SK-N-SH (cell line): ENCODE measurements around the gene UBE2Q1. TPM values are rescaled to one million over a fixed set of nuclear protein-coding genes. Genes with fewer than 3 reads are reported as not detected.

ENCODE experiments used
- CTCF ChIA-PET: fragments of 300-600, 350-600 bp; formaldehyde crosslinking; extraction: SDS; loops from one replicate; lab custom pipeline; 2021; lab: Yijun Ruan, JAX
- POLR2A ChIA-PET: fragments of 350-600 bp; sonication (Branson Sonifier 250); formaldehyde crosslinking; extraction: SDS; loops from one replicate; lab custom pipeline; 2020; ENCODE audit warnings: antibody characterized with exemption, inconsistent platforms; lab: Yijun Ruan, JAX
- DNase-seq: peaks from one replicate; pipeline ENCODE4 v3.0.0; 2012
- H2AFZ ChIP-seq: fragments of 200-600 bp; sonication (generic); 2 replicates; pipeline ENCODE4 v1.8.1; 2016; ENCODE audit warnings: antibody characterized with exemption, mild to moderate bottlenecking, low read depth
- H3F3A ChIP-seq: fragments of 200-600 bp; sonication (generic); replicated peaks from 2 replicates; pipeline ENCODE3; 2016; ENCODE audit warnings: antibody characterized with exemption, mild to moderate bottlenecking; ENCODE audit not compliant: insufficient read depth
- H3K27ac ChIP-seq, 2 experiments: fragments of 200-500 bp in 1 of 2; fragments of 200-600 bp in 1 of 2; sonication (Bioruptor generic) in 1 of 2; sonication (generic), shearing (Covaris generic) in 1 of 2; 2 replicates each; pipeline versions ENCODE4 v1.5.1 to v1.6.1; 2014 to 2016; ENCODE audit warnings: low read depth in 2 of 2, inconsistent platforms in 1 of 2, low read length in 1 of 2, mild to moderate bottlenecking in 1 of 2, mixed read lengths in 1 of 2
- H3K27me3 ChIP-seq: fragments of 200-600 bp; sonication (generic), shearing (Covaris generic); 2 replicates; pipeline ENCODE4 v1.6.1; 2016; ENCODE audit warnings: mixed run types; ENCODE audit not compliant: insufficient read depth
- H3K36me3 ChIP-seq, 2 experiments: fragments of 200-500 bp in 1 of 2; fragments of 200-600 bp in 1 of 2; sonication (Bioruptor generic) in 1 of 2; sonication (generic) in 1 of 2; replicated peaks in 1 of 2; 2 replicates each; pipeline versions ENCODE3 to v1.5.1; 2014 to 2016; ENCODE audit warnings: low read length in 1 of 2, mild to moderate bottlenecking in 1 of 2; ENCODE audit not compliant: insufficient read depth in 2 of 2, control insufficient read depth in 1 of 2
- H3K4me1 ChIP-seq, 2 experiments: fragments of 200-500 bp in 1 of 2; fragments of 200-600 bp in 1 of 2; sonication (Bioruptor generic) in 1 of 2; sonication (generic), shearing (Covaris generic) in 1 of 2; 2 replicates each; pipeline versions ENCODE4 v1.5.1 to v1.6.1; 2014 to 2016; ENCODE audit warnings: low read depth in 1 of 2, low read length in 1 of 2, mixed run types in 1 of 2; ENCODE audit not compliant: insufficient read depth in 2 of 2, control insufficient read depth in 1 of 2
- H3K4me2 ChIP-seq: fragments of 200-600 bp; sonication (generic), shearing (Covaris generic); 2 replicates; pipeline ENCODE4 v1.6.1; 2017; ENCODE audit warnings: mixed run types
- H3K4me3 ChIP-seq, 2 experiments: fragments of 200-500 bp in 1 of 2; fragments of 200-600 bp in 1 of 2; sonication (Bioruptor generic) in 1 of 2; sonication (generic), shearing (Covaris generic) in 1 of 2; 2 replicates each; pipeline versions ENCODE4 v1.5.1 to v1.8.1; 2014 to 2016; ENCODE audit warnings: low read depth in 2 of 2, inconsistent platforms in 1 of 2, low read length in 1 of 2, mild to moderate bottlenecking in 1 of 2, mixed read lengths in 1 of 2, moderate library complexity in 1 of 2
- H3K79me2 ChIP-seq: fragments of 200-600 bp; sonication (generic); 2 replicates; pipeline ENCODE4 v1.8.1; 2017; ENCODE audit warnings: mild to moderate bottlenecking; ENCODE audit not compliant: insufficient read depth
- H3K9ac ChIP-seq: fragments of 200-600 bp; sonication (generic); 2 replicates; pipeline ENCODE4 v1.6.1; 2017; ENCODE audit warnings: mixed run types
- H3K9me2 ChIP-seq: fragments of 200-600 bp; sonication (generic); 2 replicates; pipeline ENCODE4 v1.6.1; 2017; ENCODE audit warnings: mixed run types
- H3K9me3 ChIP-seq: fragments of 200-600 bp; sonication (generic); 2 replicates; pipeline ENCODE4 v1.6.1; 2017; ENCODE audit warnings: mixed run types, mild to moderate bottlenecking, moderate library complexity
- H4K20me1 ChIP-seq: fragments of 200-600 bp; sonication (generic); 2 replicates; pipeline ENCODE4 v1.6.1; 2017; ENCODE audit warnings: mild to moderate bottlenecking, mixed run types; ENCODE audit not compliant: insufficient read depth
- CHD2 ChIP-seq: fragments of 150-350 bp; IDR thresholded peaks from 2 replicates; pipeline ENCODE4 v1.6.1; 2018; ENCODE audit warnings: low read length; ENCODE audit not compliant: partially characterized antibody
- ELF1 ChIP-seq: IDR thresholded peaks from 2 replicates; pipeline ENCODE4 v1.4.0; 2012
- EP300 ChIP-seq, 2 experiments: IDR thresholded peaks; 2 replicates each; pipeline versions ENCODE4 v1.4.0 to v1.6.1; 2012; ENCODE audit warnings: borderline replicate concordance in 1 of 2, low read depth in 1 of 2, low read length in 1 of 2
- EZH2phosphoT487 ChIP-seq: fragments of 200-600 bp; sonication (generic); IDR thresholded peaks from 2 replicates; pipeline ENCODE4 v1.6.1; 2017; ENCODE audit warnings: low read depth, mixed run types, mild to moderate bottlenecking, antibody characterized with exemption, moderate library complexity, borderline replicate concordance
- FOXM1 ChIP-seq: IDR thresholded peaks from 2 replicates; pipeline ENCODE4 v1.4.0; 2012; ENCODE audit warnings: low read depth, mild to moderate bottlenecking
- GABPA ChIP-seq: IDR thresholded peaks from 2 replicates; pipeline ENCODE4 v1.4.0; 2012; ENCODE audit warnings: low read depth, mild to moderate bottlenecking
- JUND ChIP-seq: IDR thresholded peaks from 2 replicates; pipeline ENCODE4 v1.4.0; 2012
- NFIC ChIP-seq: IDR thresholded peaks from 2 replicates; pipeline ENCODE4 v1.4.0; 2012; ENCODE audit warnings: borderline replicate concordance
- POLR2AphosphoS5 ChIP-seq: IDR thresholded peaks from 2 replicates; pipeline ENCODE4 v1.6.1; 2012; ENCODE audit warnings: low read depth, low read length
- RFX5 ChIP-seq: IDR thresholded peaks from 2 replicates; pipeline ENCODE4 v1.6.1; 2012; ENCODE audit warnings: mild to moderate bottlenecking, improper control_type of control experiment, low read length
- SMC3 ChIP-seq: IDR thresholded peaks from 2 replicates; pipeline ENCODE4 v1.6.1; 2012; ENCODE audit warnings: low read depth, low read length, improper control_type of control experiment
- TAF1 ChIP-seq: IDR thresholded peaks from 2 replicates; pipeline ENCODE4 v1.6.1; 2012; ENCODE audit warnings: low read depth, mild to moderate bottlenecking, low read length, moderate library complexity, borderline replicate concordance
- TCF12 ChIP-seq: IDR thresholded peaks from 2 replicates; pipeline ENCODE4 v1.4.0; 2012
- TEAD4 ChIP-seq: IDR thresholded peaks from 2 replicates; pipeline ENCODE4 v1.4.0; 2012; ENCODE audit warnings: mild to moderate bottlenecking, borderline replicate concordance; ENCODE audit not compliant: insufficient read depth
- WGBS: methylation state at CpG from one replicate; pipeline ENCODE4 v1.1.6; 2017; ENCODE audit warnings: low lambda C conversion rate; 5-methylcytosine and 5-hydroxymethylcytosine counted together
- polyA plus RNA-seq, 3 experiments: library from polyadenylated mRNA; depleted of rRNA; stranded (reverse); fragments of >200 nt; gene quantifications; 2 replicates each; pipeline ENCODE4 v1.2.3, GENCODE V29; 2012
- TF ChIP-seq, protein P1 (sequence below): IDR thresholded peaks from 2 replicates; pipeline ENCODE4; 2012
- TF ChIP-seq, protein P2 (sequence below): IDR thresholded peaks from 2 replicates; pipeline ENCODE4 v1.4.0; 2012; ENCODE audit warnings: low read depth, borderline replicate concordance
- TF ChIP-seq, protein P3 (sequence below): IDR thresholded peaks from 2 replicates; pipeline ENCODE4 v1.4.0; 2012; ENCODE audit warnings: low read depth, borderline replicate concordance
- TF ChIP-seq, protein P4 (sequence below): fragments of 150-350 bp; IDR thresholded peaks from 2 replicates; pipeline ENCODE4 v1.6.1; 2017; ENCODE audit warnings: antibody characterized with exemption, low read length, low read depth, borderline replicate concordance

UBE2Q1 gene
- polyA plus RNA-seq, 1 of the 3 experiments (the other 2 are of a cell fraction) = 12.5 TPM

DNA sequence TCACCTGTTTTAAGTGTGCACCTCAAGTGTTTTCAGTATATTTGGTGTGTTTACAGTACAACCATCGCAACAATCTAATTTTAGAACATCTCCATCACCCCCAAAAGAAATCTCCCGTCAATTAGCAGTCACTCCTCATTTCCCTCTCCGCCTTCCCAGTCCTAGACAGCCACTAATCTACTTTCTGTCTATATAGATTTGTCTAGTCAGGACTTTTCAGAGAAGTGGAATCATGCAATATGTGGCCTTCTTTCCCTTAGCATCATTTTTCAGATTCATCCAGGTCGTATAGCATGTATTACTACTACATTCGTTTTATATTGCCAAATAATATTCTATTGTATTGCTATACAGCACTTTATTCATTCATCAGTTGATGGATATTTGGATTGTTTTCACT is 54.6 kb downstream of the UBE2Q1 start:
- no peaks in the 10 kb centered on the region for H3K9me3 ChIP-seq
- POLR2A ChIA-PET = no interaction called here
- WGBS = 78% methylated on average over 5 of the region's 5 CpGs

More for the DNA sequence above, 54.6 kb downstream of the UBE2Q1 start:
- CTCF ChIA-PET = interaction anchor here (1.2 to 1.8 kb wide), 3 partner anchors 23 to 43 kb away, joined by 3 to 5 read pairs (median 4); no protein-coding TSS in a partner anchor
- H3K9ac ChIP-seq = no peak overlapping the region
- no peak overlapping the region for H2AFZ ChIP-seq
- H3K79me2 ChIP-seq = no peaks in the 10 kb centered on the region
- H3K9me2 ChIP-seq = no peaks in the 10 kb centered on the region
- no peak for DNase-seq
- H3K4me2 ChIP-seq = no peak overlapping the region
- no peaks in the 10 kb centered on the region for H3F3A ChIP-seq
- no peak overlapping the region for H3K4me3 ChIP-seq
- no peaks in the 10 kb centered on the region for H3K4me1 ChIP-seq
- TF ChIP-seq POLR2AphosphoS5 (no peak), GABPA (no peak), EZH2phosphoT487 (no peak), CHD2 (no peak), ELF1 (no peak), JUND (no peak), TEAD4 (no peak), FOXM1 (no peak), RFX5 (no peak), NFIC (no peak), SMC3 (no peak), TCF12 (no peak), EP300 (IDR thresholded peaks at IDR 0.05; ENCODE audit: borderline replicate concordance in 1 of 2, low read depth in 1 of 2, low read length in 1 of 2) (no peak), TAF1 (no peak)
- TF ChIP-seq, protein P1, sequence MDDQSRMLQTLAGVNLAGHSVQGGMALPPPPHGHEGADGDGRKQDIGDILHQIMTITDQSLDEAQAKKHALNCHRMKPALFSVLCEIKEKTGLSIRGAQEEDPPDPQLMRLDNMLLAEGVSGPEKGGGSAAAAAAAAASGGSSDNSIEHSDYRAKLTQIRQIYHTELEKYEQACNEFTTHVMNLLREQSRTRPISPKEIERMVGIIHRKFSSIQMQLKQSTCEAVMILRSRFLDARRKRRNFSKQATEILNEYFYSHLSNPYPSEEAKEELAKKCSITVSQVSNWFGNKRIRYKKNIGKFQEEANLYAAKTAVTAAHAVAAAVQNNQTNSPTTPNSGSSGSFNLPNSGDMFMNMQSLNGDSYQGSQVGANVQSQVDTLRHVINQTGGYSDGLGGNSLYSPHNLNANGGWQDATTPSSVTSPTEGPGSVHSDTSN = no peak
- TF ChIP-seq, protein P2, sequence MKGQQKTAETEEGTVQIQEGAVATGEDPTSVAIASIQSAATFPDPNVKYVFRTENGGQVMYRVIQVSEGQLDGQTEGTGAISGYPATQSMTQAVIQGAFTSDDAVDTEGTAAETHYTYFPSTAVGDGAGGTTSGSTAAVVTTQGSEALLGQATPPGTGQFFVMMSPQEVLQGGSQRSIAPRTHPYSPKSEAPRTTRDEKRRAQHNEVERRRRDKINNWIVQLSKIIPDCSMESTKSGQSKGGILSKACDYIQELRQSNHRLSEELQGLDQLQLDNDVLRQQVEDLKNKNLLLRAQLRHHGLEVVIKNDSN = no peak
- TF ChIP-seq, protein P3, sequence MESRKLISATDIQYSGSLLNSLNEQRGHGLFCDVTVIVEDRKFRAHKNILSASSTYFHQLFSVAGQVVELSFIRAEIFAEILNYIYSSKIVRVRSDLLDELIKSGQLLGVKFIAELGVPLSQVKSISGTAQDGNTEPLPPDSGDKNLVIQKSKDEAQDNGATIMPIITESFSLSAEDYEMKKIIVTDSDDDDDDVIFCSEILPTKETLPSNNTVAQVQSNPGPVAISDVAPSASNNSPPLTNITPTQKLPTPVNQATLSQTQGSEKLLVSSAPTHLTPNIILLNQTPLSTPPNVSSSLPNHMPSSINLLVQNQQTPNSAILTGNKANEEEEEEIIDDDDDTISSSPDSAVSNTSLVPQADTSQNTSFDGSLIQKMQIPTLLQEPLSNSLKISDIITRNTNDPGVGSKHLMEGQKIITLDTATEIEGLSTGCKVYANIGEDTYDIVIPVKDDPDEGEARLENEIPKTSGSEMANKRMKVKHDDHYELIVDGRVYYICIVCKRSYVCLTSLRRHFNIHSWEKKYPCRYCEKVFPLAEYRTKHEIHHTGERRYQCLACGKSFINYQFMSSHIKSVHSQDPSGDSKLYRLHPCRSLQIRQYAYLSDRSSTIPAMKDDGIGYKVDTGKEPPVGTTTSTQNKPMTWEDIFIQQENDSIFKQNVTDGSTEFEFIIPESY = no peak
- TF ChIP-seq, protein P4, sequence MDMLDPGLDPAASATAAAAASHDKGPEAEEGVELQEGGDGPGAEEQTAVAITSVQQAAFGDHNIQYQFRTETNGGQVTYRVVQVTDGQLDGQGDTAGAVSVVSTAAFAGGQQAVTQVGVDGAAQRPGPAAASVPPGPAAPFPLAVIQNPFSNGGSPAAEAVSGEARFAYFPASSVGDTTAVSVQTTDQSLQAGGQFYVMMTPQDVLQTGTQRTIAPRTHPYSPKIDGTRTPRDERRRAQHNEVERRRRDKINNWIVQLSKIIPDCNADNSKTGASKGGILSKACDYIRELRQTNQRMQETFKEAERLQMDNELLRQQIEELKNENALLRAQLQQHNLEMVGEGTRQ = no peak
- H3K36me3 ChIP-seq = no peaks in the 10 kb centered on the region
- H3K27me3 ChIP-seq = peaks cover 63% of the 10 kb centered on the region
- no peak overlapping the region for H3K27ac ChIP-seq
- no peaks in the 10 kb centered on the region for H4K20me1 ChIP-seq
